DMS153 treated with DMSO at 0.1 percent for 48 hours (cell line): ENCODE results near the gene KRTAP3-3.
"Not testable (repeated sequence)": the region's sequence is repeated elsewhere in the genome, so short reads cannot be mapped to it uniquely, and the experiment has no call there.

Source experiments
- DNase-seq: peaks from one replicate; lab custom pipeline; 2025; ENCODE audit not compliant: unreplicated experiment; lab: John Stamatoyannopoulos, UW

Gene KRTAP3-3

DNA sequence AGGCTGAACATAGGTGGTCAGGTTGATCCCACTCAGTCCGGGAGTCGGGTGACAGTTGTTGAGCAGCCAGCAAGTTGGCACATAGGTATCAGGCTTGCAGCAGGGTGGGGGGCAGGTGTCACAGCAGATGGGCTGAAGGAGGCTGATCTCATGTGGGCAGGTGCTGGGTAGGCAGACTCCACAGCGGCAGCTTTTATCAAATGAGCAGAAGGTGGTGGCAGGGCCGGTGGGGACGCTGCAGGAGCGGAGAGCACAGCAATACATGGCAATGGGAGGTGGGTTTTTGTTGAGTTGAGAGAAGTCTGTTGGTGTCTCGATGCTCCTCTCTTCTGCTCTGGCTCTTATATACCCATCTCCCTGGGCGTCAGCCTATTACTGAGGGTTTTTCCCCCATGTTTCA is 14.8 kb upstream of the KRTAP3-3 start, which contains the start of gene KRTAP3-1:
KRTAP3-1 (minus strand) TSS at position 318 of the 400 bp plus-strand sequence; CDS start at position 264, 54 bp downstream.
- DNase-seq: no peak

DNA sequence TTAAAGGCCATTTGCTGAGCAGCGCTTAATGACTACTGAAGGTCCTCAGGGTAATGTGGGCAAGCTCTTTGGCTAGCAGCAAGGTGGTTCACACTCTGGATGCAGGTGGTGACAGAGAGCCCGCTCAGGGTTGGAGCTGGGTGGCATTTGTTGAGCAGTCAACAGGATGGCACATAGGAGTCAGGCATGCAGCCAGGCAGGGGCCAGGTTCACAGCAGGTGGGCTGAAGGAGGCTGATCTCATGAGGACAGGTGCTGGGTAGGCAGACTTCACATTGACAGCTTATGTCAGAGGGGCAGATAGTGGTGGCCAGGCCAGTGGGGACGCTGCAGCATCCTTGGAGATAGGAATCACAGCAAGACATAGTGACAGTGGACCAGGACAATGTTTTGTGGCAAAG is 10.4 kb upstream of the KRTAP3-3 start:
- no peak for DNase-seq

DNA sequence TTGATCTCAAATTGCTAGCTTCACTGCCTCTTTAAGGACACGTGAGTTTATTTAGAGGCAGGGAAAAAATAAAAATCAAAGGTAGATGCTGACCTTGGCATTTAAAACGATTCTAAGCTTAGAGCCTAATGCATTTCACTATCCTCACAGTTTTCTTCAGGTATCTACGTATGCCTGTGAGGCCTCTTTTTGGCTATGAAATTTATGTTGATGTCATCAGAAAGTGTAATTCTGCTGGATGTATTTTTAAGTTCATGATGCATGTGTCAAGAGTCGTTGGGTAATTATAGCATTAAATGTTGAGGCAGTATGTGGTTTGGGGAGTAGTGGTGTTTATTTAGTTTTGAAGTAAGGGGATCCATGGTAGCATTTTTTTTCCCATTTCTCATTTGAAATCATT is 10.0 kb upstream of the KRTAP3-3 start:
- DNase-seq: no peak

GRCh38 chr17:41002814-41003213 is 8.8 kb upstream of the KRTAP3-3 start:
- DNase-seq: no peak

- no peak for DNase-seq
These were observed 7.8 kb upstream of the KRTAP3-3 start for GRCh38 chr17:41001795-41002194.

DNA sequence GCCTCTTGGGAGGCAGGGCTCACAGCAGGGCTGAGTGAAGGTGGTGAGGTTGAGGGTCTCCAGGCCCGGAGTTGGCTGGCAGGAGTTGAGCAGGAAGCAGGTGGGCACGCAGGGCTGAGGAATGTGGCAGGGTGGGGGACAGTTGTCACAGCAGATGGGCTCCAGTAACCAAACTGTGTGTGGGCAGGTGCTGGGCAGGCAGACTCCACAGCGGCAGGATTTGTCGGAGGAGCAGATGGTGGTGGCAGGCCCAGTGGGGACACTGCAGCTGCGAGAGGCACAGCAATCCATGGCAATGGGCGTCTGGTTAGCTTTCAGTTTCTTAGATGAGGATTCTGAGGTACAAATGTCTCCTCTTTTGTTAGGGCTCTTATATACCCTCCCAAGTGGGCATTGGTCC is 5.6 kb upstream of the KRTAP3-3 start, which contains the start of gene KRTAP3-2:
KRTAP3-2 (minus strand) TSS at position 344 of the 400 bp plus-strand sequence; CDS start at position 291, 53 bp downstream.
- DNase-seq: not testable (repeated sequence)

DNA sequence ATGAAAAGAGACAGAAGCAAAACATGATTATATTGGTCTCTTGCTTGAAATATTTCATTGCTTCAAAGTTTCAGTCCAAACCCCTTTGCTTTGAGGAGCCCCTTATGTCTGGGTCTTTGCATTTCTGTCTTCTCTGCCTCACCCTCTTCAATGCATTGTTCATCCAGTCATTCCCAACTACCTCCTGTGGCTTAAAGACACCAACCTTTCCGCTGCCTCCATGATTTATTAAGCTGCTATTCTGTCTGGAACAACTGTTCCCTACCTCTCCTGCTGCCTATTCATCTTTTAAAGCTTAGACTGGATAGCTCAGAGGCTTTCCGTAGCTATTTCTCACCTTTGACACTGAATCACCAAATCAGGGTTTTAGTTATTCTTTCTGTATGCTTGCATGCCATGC is 3.4 kb upstream of the KRTAP3-3 start:
- no peak for DNase-seq

- no peak for DNase-seq
These were observed 2.9 kb upstream of the KRTAP3-3 start for GRCh38 chr17:40996829-40997228.

DNA sequence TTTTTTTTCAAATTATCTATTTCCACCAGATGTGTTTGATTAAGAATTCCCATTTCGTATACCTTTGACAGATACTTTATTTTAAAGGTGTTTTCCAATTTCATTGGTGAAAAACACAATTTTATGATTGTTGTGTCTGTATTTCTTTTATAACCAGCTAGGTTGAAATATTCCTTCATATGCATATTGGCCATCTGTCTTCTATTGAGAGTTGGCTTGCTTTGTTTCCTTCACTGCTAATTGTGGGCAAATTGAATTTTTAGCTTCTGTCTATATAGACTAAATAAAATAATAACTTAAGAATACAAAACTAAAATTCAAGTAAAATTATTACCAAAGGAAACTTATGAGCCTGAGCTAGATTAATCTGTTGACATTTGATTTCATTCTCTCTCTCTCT is 1.2 kb upstream of the KRTAP3-3 start:
- no peak for DNase-seq

- no peak for DNase-seq
These were observed 880 bp downstream of the KRTAP3-3 start for GRCh38 chr17:40993084-40993483.

- no peak for DNase-seq
These were observed 1.3 kb downstream of the KRTAP3-3 start for GRCh38 chr17:40992666-40993065.

DNA sequence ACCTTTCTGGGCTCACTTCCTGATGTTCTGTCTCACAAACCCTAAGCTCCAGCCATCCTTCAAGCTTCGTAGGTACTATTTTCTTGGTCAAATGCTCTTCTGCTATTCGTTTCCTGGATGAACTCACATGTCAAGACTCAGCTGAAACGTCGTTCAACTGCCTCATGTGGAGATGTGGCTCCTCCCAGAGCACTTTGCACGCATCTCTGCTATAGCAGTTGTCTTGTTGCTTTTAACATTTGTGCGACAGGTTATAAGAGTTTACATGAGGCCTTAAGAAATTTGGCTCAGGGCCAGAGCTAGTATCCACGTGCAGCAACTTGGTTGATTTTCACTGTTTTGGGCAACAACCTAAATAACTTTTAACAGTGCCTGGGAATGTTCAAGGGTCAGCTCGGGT is 7.0 kb downstream of the KRTAP3-3 start:
- no peak for DNase-seq

- no peak for DNase-seq
These were observed 9.7 kb downstream of the KRTAP3-3 start, which contains the start of gene KRT40 for GRCh38 chr17:40984226-40984625. Gene KRT40, minus strand, starts transcription at chr17:40984326. Its CDS starts 53 bp downstream, at chr17:40984273.

DNA sequence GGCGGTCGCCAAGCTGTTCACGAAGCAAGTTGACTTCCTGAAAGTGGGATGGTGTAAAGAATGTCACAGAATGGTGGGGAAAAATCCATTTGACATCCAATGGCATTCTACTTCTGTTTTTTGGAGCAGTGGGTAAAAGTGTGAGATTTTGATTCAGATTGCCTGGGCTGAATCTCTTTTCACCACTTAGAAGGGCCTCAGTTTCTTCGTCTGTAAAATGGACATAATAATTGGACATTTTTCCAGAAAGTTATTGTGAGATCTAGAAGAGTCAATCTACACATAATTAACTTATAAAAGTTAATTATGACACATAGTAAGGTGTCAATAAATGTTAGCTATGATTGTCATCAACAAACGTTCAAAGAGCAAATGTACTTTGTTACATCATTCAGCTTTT is 12.8 kb downstream of the KRTAP3-3 start:
- DNase-seq: no peak

GRCh38 chr17:40980596-40980995 is 13.4 kb downstream of the KRTAP3-3 start:
- no peak for DNase-seq

GRCh38 chr17:40980117-40980516 is 13.8 kb downstream of the KRTAP3-3 start:
- DNase-seq: no peak

- no peak for DNase-seq
These were observed 15.3 kb downstream of the KRTAP3-3 start for GRCh38 chr17:40978575-40979151.

- DNase-seq: no peak
These were observed 18.4 kb downstream of the KRTAP3-3 start for GRCh38 chr17:40975516-40975915.

DNA sequence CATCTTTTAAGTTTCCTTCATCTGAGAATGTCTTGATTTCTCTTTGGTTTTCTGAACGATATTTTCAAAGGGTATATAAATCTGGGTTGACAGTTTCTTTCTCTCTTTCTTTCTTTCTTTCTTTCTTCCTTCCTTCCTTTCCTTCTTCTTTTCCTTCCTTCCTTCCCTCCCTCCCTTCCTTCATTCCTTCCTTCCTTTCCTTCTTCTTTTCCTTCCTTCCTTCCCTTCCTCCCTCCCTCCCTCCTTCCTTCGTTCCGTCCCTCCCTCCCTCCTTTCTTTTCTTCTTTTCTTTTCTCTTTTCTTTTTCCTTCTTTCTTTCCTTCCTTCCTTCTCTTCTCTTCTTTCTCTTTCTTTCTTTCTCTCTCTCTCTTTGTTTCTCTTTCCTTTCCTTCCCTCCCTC is 19.6 kb downstream of the KRTAP3-3 start:
- DNase-seq: no peak

GRCh38 chr17:40967582-40967981 is 26.4 kb downstream of the KRTAP3-3 start:
- no peak for DNase-seq

DNA sequence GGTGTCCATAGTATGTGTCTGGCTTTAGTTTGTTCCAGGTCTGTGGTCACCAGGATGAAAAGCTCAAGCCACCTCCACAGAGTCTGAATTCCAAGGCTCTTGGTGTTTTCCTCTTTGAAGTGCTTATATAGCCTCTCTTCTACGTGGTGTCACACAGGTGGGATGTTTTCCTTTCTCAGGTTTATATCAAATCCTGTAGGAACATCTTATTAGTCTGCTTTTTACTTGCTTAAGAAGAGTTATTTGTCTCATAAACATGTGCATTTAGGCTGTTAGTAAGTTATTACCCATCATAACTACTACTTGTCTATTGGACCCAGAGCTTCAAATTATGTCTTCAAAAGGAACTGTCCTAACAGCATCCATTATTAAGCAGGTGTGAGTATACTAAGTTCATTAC is 27.1 kb downstream of the KRTAP3-3 start, which contains the start of gene KRT39:
KRT39 (minus strand) TSS at position 101 of the 400 bp plus-strand sequence; CDS start at position 9, 92 bp downstream.
- no peak for DNase-seq

DNA sequence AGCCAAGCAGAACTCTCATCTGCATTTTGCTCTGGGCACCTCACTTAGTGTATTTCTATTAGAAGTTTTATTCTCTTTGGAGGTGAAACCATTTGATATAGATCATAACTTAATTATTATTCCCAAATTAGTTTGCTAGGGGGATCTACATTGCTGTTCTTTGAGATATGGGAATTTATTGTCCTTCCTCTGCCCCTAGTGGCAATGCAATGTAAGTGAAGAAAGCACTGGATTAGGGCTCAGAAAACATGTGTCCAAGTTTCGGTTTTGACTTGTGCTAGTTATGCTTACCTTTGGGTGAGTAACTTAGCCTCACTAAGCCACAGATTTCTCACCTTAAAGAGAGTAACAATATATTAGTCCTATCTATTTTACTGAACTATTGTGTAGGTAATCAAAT is 30.1 kb downstream of the KRTAP3-3 start:
- no peak for DNase-seq

- DNase-seq: no peak
These were observed 31.9 kb downstream of the KRTAP3-3 start for GRCh38 chr17:40962059-40962561.
